OCI-LY3 (cell line): ENCODE results near the gene RPS6KA6.

Experiments
- EZH2phosphoT487 ChIP-seq: fragments of 200-600 bp; shearing (Covaris generic); IDR thresholded peaks from 2 replicates; pipeline ENCODE4 v1.6.1; 2018; ENCODE audit warnings: antibody characterized with exemption, mixed run types, low read depth
- TF ChIP-seq, protein P1 (sequence below): fragments of 200-600, 300-600 bp; sonication (generic); IDR thresholded peaks from 2 replicates; pipeline ENCODE4 v1.5.1; 2014; ENCODE audit warnings: antibody characterized with exemption, low read length, low read depth

DNA sequence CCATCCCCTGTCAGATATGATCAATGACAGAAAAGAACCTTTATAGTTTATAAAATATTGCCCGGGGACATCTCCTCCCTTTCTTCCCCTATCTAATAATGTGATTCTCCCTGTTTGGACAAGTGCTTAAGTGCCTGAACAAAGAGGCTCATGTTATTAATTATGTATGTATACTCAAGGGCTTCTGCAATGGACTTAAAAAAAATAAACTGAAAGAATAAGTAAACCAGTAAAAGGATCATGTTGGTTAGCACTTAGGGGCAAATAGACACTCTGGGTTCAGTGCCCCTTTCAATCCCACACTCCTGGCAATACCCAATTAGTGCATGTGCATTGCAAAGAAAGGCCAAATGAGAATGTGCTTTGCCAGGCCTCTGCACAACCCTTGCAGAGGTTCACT lies 30.7 kb upstream of the RPS6KA6 start:
- TF ChIP-seq EZH2phosphoT487 = no peak
- TF ChIP-seq, protein P1, sequence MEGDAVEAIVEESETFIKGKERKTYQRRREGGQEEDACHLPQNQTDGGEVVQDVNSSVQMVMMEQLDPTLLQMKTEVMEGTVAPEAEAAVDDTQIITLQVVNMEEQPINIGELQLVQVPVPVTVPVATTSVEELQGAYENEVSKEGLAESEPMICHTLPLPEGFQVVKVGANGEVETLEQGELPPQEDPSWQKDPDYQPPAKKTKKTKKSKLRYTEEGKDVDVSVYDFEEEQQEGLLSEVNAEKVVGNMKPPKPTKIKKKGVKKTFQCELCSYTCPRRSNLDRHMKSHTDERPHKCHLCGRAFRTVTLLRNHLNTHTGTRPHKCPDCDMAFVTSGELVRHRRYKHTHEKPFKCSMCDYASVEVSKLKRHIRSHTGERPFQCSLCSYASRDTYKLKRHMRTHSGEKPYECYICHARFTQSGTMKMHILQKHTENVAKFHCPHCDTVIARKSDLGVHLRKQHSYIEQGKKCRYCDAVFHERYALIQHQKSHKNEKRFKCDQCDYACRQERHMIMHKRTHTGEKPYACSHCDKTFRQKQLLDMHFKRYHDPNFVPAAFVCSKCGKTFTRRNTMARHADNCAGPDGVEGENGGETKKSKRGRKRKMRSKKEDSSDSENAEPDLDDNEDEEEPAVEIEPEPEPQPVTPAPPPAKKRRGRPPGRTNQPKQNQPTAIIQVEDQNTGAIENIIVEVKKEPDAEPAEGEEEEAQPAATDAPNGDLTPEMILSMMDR = no peak
